HuH-7 (cell line): Measurements from ENCODE around the gene IQSEC1.
"Not testable (repeated sequence)": the region's sequence is repeated elsewhere in the genome, so short reads cannot be mapped to it uniquely, and the experiment has no call there.

Source experiments
- DNase-seq: peaks from one replicate; pipeline ENCODE4 v3.0.0; 2011; ENCODE audit warnings: low spot score

IQSEC1 gene

DNA sequence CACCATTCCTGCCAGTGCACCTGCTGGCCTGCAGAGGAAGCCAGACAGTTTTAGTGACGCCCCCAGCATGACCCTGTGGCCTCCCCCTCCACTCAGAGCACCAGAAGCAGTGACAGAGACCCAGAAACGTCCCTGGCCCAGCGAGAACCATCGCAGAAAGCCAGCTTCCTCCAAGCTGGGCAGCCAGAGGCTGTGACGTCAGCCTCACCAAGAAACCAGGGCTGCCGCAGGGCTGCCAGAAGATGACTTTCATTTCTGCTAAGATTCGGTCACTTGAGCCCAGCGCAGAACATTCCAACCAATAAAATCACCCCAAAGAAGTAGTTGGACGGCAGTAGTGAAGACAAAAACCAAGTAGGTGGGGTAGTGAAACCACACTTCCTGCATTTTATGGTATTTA is 202.3 kb downstream of the IQSEC1 start:
- DNase-seq: no peak

DNA sequence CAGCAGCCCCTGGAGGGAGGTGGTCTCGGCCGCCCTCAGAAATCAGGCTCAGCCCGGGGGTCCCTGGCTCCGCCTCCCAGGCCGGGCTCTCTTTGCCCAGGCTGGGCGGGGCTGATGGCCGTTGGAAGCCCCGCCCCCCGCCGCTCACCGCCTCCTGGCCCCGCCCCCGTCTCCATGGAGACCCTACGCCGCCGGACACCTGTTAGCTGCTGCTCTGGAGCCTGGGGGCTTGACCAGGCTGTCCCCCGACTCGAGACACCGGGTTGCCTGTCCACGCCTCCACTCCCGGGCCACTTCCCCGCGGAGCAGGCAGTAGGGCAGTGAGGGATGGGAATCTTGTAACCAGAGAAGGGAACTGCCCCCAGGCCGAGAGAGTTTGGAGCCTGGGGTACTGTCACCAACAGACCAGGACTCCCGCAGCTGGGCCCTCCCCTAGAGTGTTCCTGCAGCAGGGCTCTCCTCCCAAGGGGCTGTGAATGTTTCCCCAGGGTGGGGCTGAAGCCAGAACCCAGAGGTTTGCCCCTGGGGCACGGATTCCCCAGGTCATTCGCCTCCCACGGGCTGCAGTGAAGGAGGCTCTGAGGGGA is 204.1 kb downstream of the IQSEC1 start:
- peak; percentile 88 for DNase-seq

DNA sequence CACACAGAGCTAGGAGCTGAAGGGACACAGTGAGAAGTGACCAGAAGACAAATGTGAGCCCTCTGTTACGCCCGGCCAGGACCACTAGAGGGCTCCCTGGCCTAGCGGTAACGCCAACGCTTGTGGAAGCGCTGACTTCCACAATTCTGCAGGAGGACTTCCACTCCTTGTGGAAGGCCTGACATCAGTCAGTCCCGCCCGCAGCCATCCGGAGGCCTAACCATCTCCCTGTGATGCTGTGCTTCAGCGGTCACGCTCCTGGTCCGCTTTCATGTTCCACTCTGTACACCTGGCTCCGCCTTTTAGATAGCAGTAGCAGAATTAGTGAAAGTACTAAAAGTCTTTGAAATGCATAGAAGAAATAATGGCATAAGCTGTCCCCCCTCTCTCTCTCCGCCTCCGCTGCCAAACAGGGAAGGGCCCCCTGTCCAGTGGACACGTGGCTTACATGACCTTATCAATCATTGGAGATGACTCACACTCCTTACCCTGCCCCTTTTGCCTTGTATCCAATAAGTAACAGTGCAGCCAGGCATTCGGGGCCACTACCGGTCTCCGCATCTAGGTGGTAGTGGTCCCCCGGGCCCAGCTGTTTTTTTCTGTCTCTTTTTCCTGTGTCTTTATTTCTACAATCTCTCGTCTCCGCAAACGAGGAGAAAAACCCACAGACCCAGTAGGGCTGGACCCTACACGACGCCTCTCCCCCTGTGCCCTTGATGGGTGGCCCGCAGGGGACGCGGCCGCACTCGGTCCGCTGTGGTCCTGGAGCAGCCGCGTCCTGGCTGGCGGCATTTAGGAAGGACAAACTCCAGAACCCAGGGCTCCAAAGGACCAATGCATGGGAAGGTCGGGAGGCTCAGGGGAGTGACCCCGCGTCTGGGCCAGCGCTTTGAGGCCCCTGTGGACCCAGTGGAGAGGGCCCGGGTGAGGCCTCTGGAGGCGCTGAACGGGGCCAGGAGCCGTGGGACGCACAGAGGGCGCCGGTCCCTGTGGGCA is 204.9 kb downstream of the IQSEC1 start:
- DNase-seq: peak; percentile 96

DNA sequence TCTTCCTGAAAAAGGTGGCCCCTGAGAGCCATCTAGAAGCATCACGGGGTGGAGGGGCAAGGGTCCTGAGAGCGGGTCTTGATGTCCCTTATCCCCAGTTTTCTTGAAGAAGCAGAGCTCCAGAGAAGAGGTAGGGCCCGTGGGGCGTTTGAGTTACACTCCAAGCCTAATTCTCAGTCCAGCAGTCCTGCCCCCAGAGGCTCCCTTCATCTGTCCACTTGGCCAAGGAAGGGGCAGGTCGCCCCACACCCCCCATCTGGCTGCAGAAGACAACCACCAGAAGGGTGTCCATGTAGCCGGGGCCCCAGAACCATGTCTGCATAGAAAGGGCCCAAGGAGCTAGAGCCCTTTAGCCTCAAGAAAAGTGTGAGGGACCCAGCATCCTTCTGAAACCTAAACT is 206.4 kb downstream of the IQSEC1 start:
- DNase-seq: no peak

- DNase-seq: no peak
Measured at GRCh38 chr3:12865271-12865670, 208.0 kb downstream of the IQSEC1 start.

DNA sequence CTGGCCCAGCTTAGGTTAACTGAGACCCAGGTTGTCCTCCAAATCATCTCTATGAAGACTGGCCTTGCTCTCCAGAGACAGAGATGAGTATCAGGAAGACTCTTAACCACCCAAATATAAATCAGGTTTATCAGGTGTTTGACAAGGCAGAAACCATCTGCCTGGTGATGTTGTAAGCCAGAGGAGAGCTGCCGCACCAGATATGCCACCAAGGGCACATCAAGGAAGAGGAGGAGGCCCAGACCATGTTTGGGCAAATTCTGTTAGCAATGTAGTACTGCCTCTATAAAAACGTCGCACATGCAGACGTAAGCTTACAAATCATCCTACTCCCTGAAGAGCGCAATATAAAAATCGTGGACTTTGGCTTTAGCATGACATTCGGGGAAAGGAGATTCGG is 210.8 kb downstream of the IQSEC1 start:
- DNase-seq: no peak

- DNase-seq: no peak
Measured at GRCh38 chr3:12861611-12862010, 211.6 kb downstream of the IQSEC1 start.

DNA sequence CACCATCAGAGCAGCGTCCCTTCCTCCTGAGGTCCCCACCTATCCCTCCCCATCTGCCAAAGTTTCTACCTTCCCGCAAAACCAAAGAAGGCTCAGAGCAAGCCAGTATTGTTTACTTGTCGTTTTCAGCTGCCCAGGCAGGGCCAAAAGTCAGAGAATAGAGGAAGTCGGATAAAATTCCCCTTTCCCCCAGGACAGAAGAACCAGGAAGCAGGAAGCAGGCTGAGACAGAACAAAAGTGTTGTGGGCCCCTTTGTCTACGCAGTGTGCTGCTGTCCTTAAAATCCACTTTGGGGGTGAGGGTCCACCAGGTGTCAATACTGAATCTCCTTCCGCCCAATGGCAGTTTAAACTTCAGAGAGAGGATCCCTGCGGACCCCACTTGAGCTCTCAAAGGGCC is 213.4 kb downstream of the IQSEC1 start:
- DNase-seq: no peak

DNA sequence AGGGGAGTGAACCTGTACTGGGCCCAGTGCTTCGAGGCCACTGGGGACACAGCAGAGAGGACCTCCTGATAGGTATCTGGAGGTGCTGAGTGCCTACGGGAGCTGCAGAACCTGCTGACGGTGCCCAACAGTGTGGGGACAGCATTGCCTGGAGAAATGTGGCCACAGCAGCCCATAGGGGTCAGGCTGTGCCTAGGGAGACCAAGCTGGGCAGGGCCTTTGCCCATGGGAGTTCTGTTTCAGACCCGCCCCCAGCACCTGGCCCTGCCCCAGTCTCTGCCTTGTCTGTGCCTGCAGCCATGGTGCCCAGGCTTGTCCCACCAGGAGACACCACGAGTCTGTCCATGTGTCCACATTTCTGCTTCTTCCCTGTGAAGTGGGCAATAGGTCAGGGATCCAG is 216.6 kb downstream of the IQSEC1 start:
- DNase-seq: no peak

DNA sequence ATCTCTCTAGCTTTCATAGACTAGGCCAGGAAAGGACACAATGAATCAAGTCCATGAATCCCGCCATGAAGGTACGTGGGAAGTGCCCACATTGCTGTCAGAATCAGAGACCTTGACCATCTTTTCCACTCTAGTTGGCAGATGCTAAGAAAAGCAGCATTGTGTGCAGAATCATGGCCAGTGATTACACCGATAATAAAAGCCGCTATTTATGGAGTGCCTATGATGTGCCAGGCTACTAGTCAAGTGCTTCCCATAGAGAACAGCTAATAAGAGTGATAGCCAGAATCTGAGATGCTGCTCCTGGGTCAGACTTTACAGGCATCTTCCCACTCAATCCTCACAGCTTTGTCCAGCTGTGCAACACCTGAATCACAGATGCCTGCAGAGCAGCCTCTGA is 218.7 kb downstream of the IQSEC1 start:
- DNase-seq: no peak

DNA sequence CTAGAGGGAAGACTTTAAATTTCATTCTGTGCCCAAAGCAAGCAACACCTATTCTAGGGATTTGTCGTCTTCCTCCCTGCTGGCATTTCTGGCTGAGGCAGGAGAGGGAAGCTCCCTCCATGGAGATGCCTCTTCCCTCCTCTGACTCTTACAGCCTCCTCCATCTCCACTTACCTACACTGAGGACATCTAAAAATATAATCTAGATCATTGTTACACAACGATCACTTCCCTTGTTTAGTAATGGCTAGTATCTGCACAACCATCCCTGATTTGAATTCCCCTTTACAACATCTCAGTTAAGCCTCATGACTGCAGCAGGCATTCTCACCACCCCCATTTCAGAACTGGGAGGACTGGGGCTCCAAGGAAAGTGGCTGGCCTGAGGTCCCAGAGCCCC is 219.4 kb downstream of the IQSEC1 start:
- DNase-seq: not testable (repeated sequence)

DNA sequence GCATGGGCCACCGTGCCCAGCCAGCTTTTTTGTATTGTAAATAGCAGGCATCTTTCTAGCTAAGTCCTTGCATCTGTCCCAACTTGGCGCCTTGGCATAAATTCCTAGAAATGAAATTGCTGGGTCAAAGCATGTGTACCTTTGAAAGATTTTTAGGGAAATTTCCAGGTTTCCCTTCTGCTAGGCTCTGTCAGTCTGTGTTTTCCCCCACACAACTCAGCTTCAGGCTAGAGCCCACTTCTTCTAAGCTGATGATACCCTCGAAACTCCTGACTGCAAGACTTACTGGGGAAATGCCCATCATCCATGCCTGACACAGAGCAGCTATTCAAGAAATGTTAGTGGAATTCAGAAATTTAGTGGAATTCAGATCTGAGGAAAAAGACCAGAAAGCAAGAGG is 221.0 kb downstream of the IQSEC1 start:
- DNase-seq: no peak
